Rectal smooth muscle tissue (tissue), 1 donor: Measurements from ENCODE around the gene UAP1L1.
A peak's percentile ranks its signal among the peaks of the same experiment; 100 is the strongest.
"Not testable (repeated sequence)": the region's sequence is repeated elsewhere in the genome, so short reads cannot be mapped to it uniquely, and the experiment has no call there.

Experiments used
- H3K27ac ChIP-seq: one replicate; pipeline ENCODE4 v1.7.0; 2013; ENCODE audit warnings: low read depth, low read length, inconsistent platforms
- H3K27me3 ChIP-seq: one replicate; pipeline ENCODE4 v1.7.0; 2013; ENCODE audit warnings: low read length; ENCODE audit not compliant: control insufficient read depth, insufficient read depth
- H3K36me3 ChIP-seq: one replicate; pipeline ENCODE4 v1.7.0; 2013; ENCODE audit warnings: low read length; ENCODE audit not compliant: control insufficient read depth, insufficient read depth
- H3K4me1 ChIP-seq: one replicate; pipeline ENCODE4 v1.7.0; 2013; ENCODE audit warnings: low read length; ENCODE audit not compliant: control insufficient read depth, insufficient read depth
- H3K4me3 ChIP-seq: one replicate; pipeline ENCODE4 v1.7.0; 2013; ENCODE audit warnings: low read length
- H3K9ac ChIP-seq: one replicate; pipeline ENCODE4 v1.7.0; 2013; ENCODE audit warnings: low read length

Gene UAP1L1

GRCh38 chr9:137055385-137056364 lies 21.6 kb upstream of the UAP1L1 start:
- Histone ChIP-seq H3K27ac (peak overlapping the region; percentile 40), H3K4me3 (peak overlapping the region; percentile 41), H3K4me1 (peaks cover 13% of the 10 kb centered on the region), H3K36me3 (no peaks in the 10 kb centered on the region), H3K27me3 (peaks cover 3% of the 10 kb centered on the region), H3K9ac (no peak overlapping the region)

GRCh38 chr9:137056739-137057415 lies 20.4 kb upstream of the UAP1L1 start:
- no peak overlapping the region for H3K27ac ChIP-seq

GRCh38 chr9:137057545-137057944 lies 19.8 kb upstream of the UAP1L1 start:
- Histone ChIP-seq H3K27me3 (peaks cover 1% of the 10 kb centered on the region), H3K4me3 (no peak overlapping the region), H3K9ac (no peak overlapping the region), H3K4me1 (peaks cover 13% of the 10 kb centered on the region), H3K36me3 (no peaks in the 10 kb centered on the region), H3K27ac (no peak overlapping the region)

More at GRCh38 chr9:137056739-137057415, 20.4 kb upstream of the UAP1L1 start:
- peaks cover 3% of the 10 kb centered on the region for H3K27me3 ChIP-seq
- no peak overlapping the region for H3K4me3 ChIP-seq
- H3K36me3 ChIP-seq = no peaks in the 10 kb centered on the region
- H3K9ac ChIP-seq = no peak overlapping the region
- H3K4me1 ChIP-seq = peaks cover 13% of the 10 kb centered on the region

GRCh38 chr9:137058521-137059234 lies 18.6 kb upstream of the UAP1L1 start:
- no peak overlapping the region for H3K9ac ChIP-seq
- peaks cover 13% of the 10 kb centered on the region for H3K4me1 ChIP-seq
- H3K27me3 ChIP-seq = no peaks in the 10 kb centered on the region
- H3K36me3 ChIP-seq = no peaks in the 10 kb centered on the region
- no peak overlapping the region for H3K4me3 ChIP-seq
- no peak overlapping the region for H3K27ac ChIP-seq

GRCh38 chr9:137062384-137062783 lies 14.9 kb upstream of the UAP1L1 start:
- Histone ChIP-seq H3K4me1 (no peaks in the 10 kb centered on the region), H3K9ac (no peak overlapping the region)

GRCh38 chr9:137062798-137063197 lies 14.5 kb upstream of the UAP1L1 start:
- H3K4me3 ChIP-seq, H3K9ac ChIP-seq, H3K27me3 ChIP-seq, H3K36me3 ChIP-seq, H3K4me1 ChIP-seq, H3K27ac ChIP-seq: not testable (repeated sequence)

More at GRCh38 chr9:137062384-137062783, 14.9 kb upstream of the UAP1L1 start:
- Histone ChIP-seq H3K36me3 (no peaks in the 10 kb centered on the region), H3K27ac (no peak overlapping the region), H3K4me3 (no peak overlapping the region), H3K27me3 (no peaks in the 10 kb centered on the region)

- H3K27me3 ChIP-seq = peaks cover 4% of the 10 kb centered on the region
Measured at GRCh38 chr9:137063311-137064026, 13.8 kb upstream of the UAP1L1 start.

GRCh38 chr9:137064027-137064879 lies 13.1 kb upstream of the UAP1L1 start:
- H3K36me3 ChIP-seq = no peaks in the 10 kb centered on the region
- H3K9ac ChIP-seq = no peak overlapping the region

More at GRCh38 chr9:137063311-137064026, 13.8 kb upstream of the UAP1L1 start:
- Histone ChIP-seq H3K27ac (no peak overlapping the region), H3K4me3 (no peak overlapping the region), H3K36me3 (no peaks in the 10 kb centered on the region), H3K4me1 (no peaks in the 10 kb centered on the region), H3K9ac (no peak overlapping the region)

GRCh38 chr9:137064880-137065164 lies 12.5 kb upstream of the UAP1L1 start:
- H3K27ac ChIP-seq = no peak overlapping the region
- H3K9ac ChIP-seq = no peak overlapping the region
- H3K4me1 ChIP-seq = no peaks in the 10 kb centered on the region
- no peaks in the 10 kb centered on the region for H3K36me3 ChIP-seq
- H3K27me3 ChIP-seq = peaks cover 14% of the 10 kb centered on the region
- H3K4me3 ChIP-seq = no peak overlapping the region

More at GRCh38 chr9:137064027-137064879, 13.1 kb upstream of the UAP1L1 start:
- peaks cover 10% of the 10 kb centered on the region for H3K27me3 ChIP-seq
- H3K27ac ChIP-seq = no peak overlapping the region
- no peak overlapping the region for H3K4me3 ChIP-seq
- no peaks in the 10 kb centered on the region for H3K4me1 ChIP-seq

GRCh38 chr9:137065336-137065967 lies 11.9 kb upstream of the UAP1L1 start:
- Histone ChIP-seq H3K4me1 (no peaks in the 10 kb centered on the region), H3K27ac (no peak overlapping the region), H3K27me3 (peaks cover 14% of the 10 kb centered on the region), H3K36me3 (no peaks in the 10 kb centered on the region), H3K4me3 (no peak overlapping the region), H3K9ac (no peak overlapping the region)
